OCI-LY1 (cell line): ENCODE results near the gene RASL10A.

Experiments
- H2AFZ ChIP-seq: fragments of 200-600 bp; sonication (generic), shearing (Covaris generic); 2 replicates; pipeline ENCODE4 v1.6.0; 2014; ENCODE audit warnings: antibody characterized with exemption, mild to moderate bottlenecking, low read length
- H3F3A ChIP-seq: fragments of 200-600 bp; sonication (generic), shearing (Covaris generic); 2 replicates; pipeline ENCODE4 v1.6.0; 2014; ENCODE audit warnings: mild to moderate bottlenecking, antibody characterized with exemption, low read length, moderate library complexity; ENCODE audit not compliant: insufficient read depth
- H3K27ac ChIP-seq: fragments of 200-600 bp; sonication (generic); 2 replicates; pipeline ENCODE4 v1.5.1; 2014; ENCODE audit warnings: low read length, mixed run types, mild to moderate bottlenecking, low read depth; ENCODE audit not compliant: poor library complexity, severe bottlenecking
- H3K27me3 ChIP-seq: fragments of 200-600 bp; sonication (generic); 2 replicates; pipeline ENCODE4 v1.6.0; 2014; ENCODE audit warnings: antibody characterized with exemption, mild to moderate bottlenecking, low read length, moderate library complexity; ENCODE audit not compliant: insufficient read depth
- H3K36me3 ChIP-seq: fragments of 200-600 bp; sonication (generic); 2 replicates; pipeline ENCODE4 v1.6.1; 2014; ENCODE audit warnings: mild to moderate bottlenecking, antibody characterized with exemption, low read length, moderate library complexity, mixed read lengths; ENCODE audit not compliant: insufficient read depth
- H3K4me1 ChIP-seq: fragments of 200-600 bp; sonication (generic); 2 replicates; pipeline ENCODE4 v1.5.1; 2014; ENCODE audit warnings: mild to moderate bottlenecking, low read length, moderate library complexity; ENCODE audit not compliant: insufficient read depth, severe bottlenecking
- H3K4me2 ChIP-seq: fragments of 200-600 bp; sonication (generic), shearing (Covaris generic); 2 replicates; pipeline ENCODE4 v1.6.1; 2014; ENCODE audit warnings: low read length
- H3K4me3 ChIP-seq: fragments of 200-600 bp; sonication (generic); 2 replicates; pipeline ENCODE4 v1.5.1; 2014; ENCODE audit warnings: low read length, low read depth, mild to moderate bottlenecking, mixed read lengths; ENCODE audit not compliant: poor library complexity, severe bottlenecking
- H3K79me2 ChIP-seq: fragments of 200-600 bp; shearing (Covaris generic); 2 replicates; pipeline ENCODE4 v1.6.1; 2016; ENCODE audit warnings: mixed run types, low read length, mixed read lengths; ENCODE audit not compliant: insufficient read depth
- H3K9ac ChIP-seq: fragments of 200-600 bp; sonication (generic), shearing (Covaris generic); 2 replicates; pipeline ENCODE4 v1.6.1; 2014; ENCODE audit warnings: mild to moderate bottlenecking, low read length, mixed read lengths
- H3K9me2 ChIP-seq: fragments of 200-600 bp; sonication (generic), shearing (Covaris generic); 2 replicates; pipeline ENCODE4 v1.6.1; 2014; ENCODE audit warnings: low read depth, mild to moderate bottlenecking, low read length, mixed read lengths
- H3K9me3 ChIP-seq: fragments of 200-600 bp; shearing (Covaris generic); 2 replicates; pipeline ENCODE4 v1.6.1; 2014; ENCODE audit warnings: low read length, mixed read lengths
- H4K20me1 ChIP-seq: fragments of 200-600 bp; sonication (generic), shearing (Covaris generic); 2 replicates; pipeline ENCODE4 v1.6.0; 2016; ENCODE audit warnings: mild to moderate bottlenecking, low read length; ENCODE audit not compliant: insufficient read depth
- CTCF ChIP-seq: fragments of 200-600 bp; sonication (generic), shearing (Covaris generic); IDR thresholded peaks from 2 replicates; pipeline ENCODE4 v1.5.1; 2017; ENCODE audit warnings: mild to moderate bottlenecking, antibody characterized with exemption, low read length, moderate library complexity, mixed read lengths
- EZH2 ChIP-seq: fragments of 200-600 bp; sonication (generic), shearing (Covaris generic); IDR thresholded peaks from 2 replicates; pipeline ENCODE4 v1.8.0; 2017; ENCODE audit warnings: borderline replicate concordance, mixed run types, mild to moderate bottlenecking, antibody characterized with exemption, low read length, moderate library complexity, mixed read lengths

The RASL10A gene

GRCh38 chr22:29269230-29269604, 46.3 kb downstream of the RASL10A start:
- H3K27ac ChIP-seq = peak overlapping the region; percentile 82
- peak overlapping the region; percentile 97 for H3K4me3 ChIP-seq
- peaks cover 77% of the 10 kb centered on the region for H3K36me3 ChIP-seq
- no peak for TF ChIP-seq EZH2
- TF ChIP-seq CTCF = no peak
- H2AFZ ChIP-seq = no peak overlapping the region
- H3K4me1 ChIP-seq = peaks cover 39% of the 10 kb centered on the region
- H3K9me2 ChIP-seq = no peaks in the 10 kb centered on the region
- H4K20me1 ChIP-seq = no peaks in the 10 kb centered on the region
- H3K4me2 ChIP-seq = peak overlapping the region; percentile 96
- peaks cover 68% of the 10 kb centered on the region for H3K79me2 ChIP-seq
- no peaks in the 10 kb centered on the region for H3F3A ChIP-seq
- peak overlapping the region; percentile 98 for H3K9ac ChIP-seq
- no peaks in the 10 kb centered on the region for H3K9me3 ChIP-seq
- H3K27me3 ChIP-seq = no peaks in the 10 kb centered on the region

- Histone ChIP-seq H3K36me3 (peaks cover 77% of the 10 kb centered on the region), H3K9ac (peak overlapping the region; percentile 98), H3K27ac (peak overlapping the region; percentile 82), H2AFZ (no peak overlapping the region), H3K27me3 (no peaks in the 10 kb centered on the region), H3K9me3 (no peaks in the 10 kb centered on the region), H3K9me2 (no peaks in the 10 kb centered on the region), H3K4me1 (peaks cover 39% of the 10 kb centered on the region), H3K79me2 (peaks cover 63% of the 10 kb centered on the region), H4K20me1 (no peaks in the 10 kb centered on the region), H3K4me2 (peak overlapping the region; percentile 96), H3F3A (no peaks in the 10 kb centered on the region), H3K4me3 (peak overlapping the region; percentile 97)
- TF ChIP-seq EZH2 (no peak), CTCF (no peak)
Measured at GRCh38 chr22:29268511-29269229, 46.8 kb downstream of the RASL10A start.

GRCh38 chr22:29267858-29268510, 47.5 kb downstream of the RASL10A start, which contains the start of the genes EWSR1 and RHBDD3:
Gene EWSR1 (plus strand): TSS chr22:29268268. CDS start chr22:29268337, 69 bp downstream.
Gene RHBDD3 (minus strand): TSS chr22:29267981. CDS start chr22:29265626, 2,355 bp downstream.
- H3K36me3 ChIP-seq = peaks cover 70% of the 10 kb centered on the region
- TF ChIP-seq CTCF = no peak
- no peak for TF ChIP-seq EZH2

More at GRCh38 chr22:29267858-29268510, 47.5 kb downstream of the RASL10A start, which contains the start of the genes EWSR1 and RHBDD3:
- peak within 1 kb of the TSS; percentile 97 for H3K4me3 ChIP-seq
- peaks cover 39% of the 10 kb centered on the region for H3K4me1 ChIP-seq
- H3K79me2 ChIP-seq = peaks cover 56% of the 10 kb centered on the region
- no peak within 1 kb of the TSS for H2AFZ ChIP-seq
- H3K9me2 ChIP-seq = no peaks in the 10 kb centered on the region
- no peaks in the 10 kb centered on the region for H4K20me1 ChIP-seq
- peak within 1 kb of the TSS; percentile 96 for H3K4me2 ChIP-seq
- no peaks in the 10 kb centered on the region for H3F3A ChIP-seq
- no peaks in the 10 kb centered on the region for H3K9me3 ChIP-seq
- peak within 1 kb of the TSS; percentile 98 for H3K9ac ChIP-seq
- H3K27me3 ChIP-seq = no peaks in the 10 kb centered on the region
- peak within 1 kb of the TSS; percentile 82 for H3K27ac ChIP-seq
